ENCODE data around the gene TICAM2. TPM values are rescaled to one million over a fixed set of nuclear protein-coding genes. Genes with fewer than 3 reads are reported as not detected.

TICAM2 gene
- polyA plus RNA-seq, 1 donor (not counting 4 experiments of a cell fraction or from before 2014, with no cell fraction given), result not detected

DNA sequence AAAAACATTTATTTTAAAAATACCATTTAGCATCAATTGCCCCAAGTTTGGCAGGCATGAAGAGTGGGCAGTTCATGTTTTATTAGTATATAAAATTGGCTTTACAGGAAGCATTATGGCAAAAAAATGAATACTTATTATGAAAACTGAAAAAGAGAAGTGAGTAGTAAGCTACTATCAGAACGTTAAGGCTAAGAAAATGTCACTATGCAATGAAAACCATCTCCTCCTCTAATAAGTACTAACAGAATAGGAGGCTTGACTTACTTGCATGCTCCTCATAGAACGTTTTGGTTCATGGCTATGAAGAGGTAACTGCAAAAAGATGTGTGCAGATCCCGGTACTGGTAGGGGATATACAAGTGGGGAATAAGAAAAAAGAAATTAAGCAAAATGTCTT lies 23.6 kb downstream of the TICAM2 start:
- Histone ChIP-seq H4K20me1 (ENCODE audit: control insufficient read depth, extremely low read depth, insufficient read depth, low read length) (no peaks in the 10 kb centered on the region), H3K27me3 (ENCODE audit: control insufficient read depth, extremely low read depth, insufficient read depth, low read length) (no peaks in the 10 kb centered on the region), H3K4me3 (ENCODE audit: control insufficient read depth in 2 of 3, extremely low read depth in 1 of 3, insufficient read depth in 2 of 3, low read depth in 1 of 3, low read length in 3 of 3) (no peak overlapping the region), H2AFZ (ENCODE audit: control insufficient read depth, low read length) (no peak overlapping the region), H3K9me3 (ENCODE audit: control insufficient read depth, low read depth, low read length) (no peaks in the 10 kb centered on the region), H3K4me2 (ENCODE audit: control insufficient read depth, extremely low read depth, insufficient read depth, low read depth, low read length) (no peak overlapping the region), H3K9me1 (ENCODE audit: control insufficient read depth, extremely low read depth, insufficient read depth, low read length) (no peaks in the 10 kb centered on the region), H3K36me3 (ENCODE audit: control insufficient read depth in 2 of 2, extremely low read depth in 1 of 2, insufficient read depth in 2 of 2, low read length in 2 of 2) (no peaks in the 10 kb centered on the region), H3K9ac (ENCODE audit: control insufficient read depth, extremely low read depth, insufficient read depth, low read length) (no peak overlapping the region), H3K4me1 (ENCODE audit: control insufficient read depth, extremely low read depth, insufficient read depth, low read length) (peaks cover 15% of the 10 kb centered on the region), H3K79me2 (ENCODE audit: control insufficient read depth, insufficient read depth, low read length) (no peaks in the 10 kb centered on the region), H3K27ac (ENCODE audit: control insufficient read depth, insufficient read depth, low read length) (no peak overlapping the region)
- FAIRE-seq (no peak), DNase-seq (ENCODE audit: low read depth, low spot score) (no peak)
- dilution Hi-C loops (cut with MboI; ENCODE audit: extremely low pct_ligation_motif_present, low sequenced_read_pairs), result no loop called here
- TF ChIP-seq EZH2 (IDR thresholded peaks at IDR 0.05; ENCODE audit: low read length), result no peak
- TF ChIP-seq CTCF (optimal IDR thresholded peaks at IDR 0.05 in 1 of 3, IDR thresholded peaks at IDR 0.05 in 1 of 3, conservative IDR thresholded peaks at IDR 0.05 in 1 of 3; ENCODE audit: extremely low read depth in 1 of 3, insufficient read depth in 2 of 3, low read length in 3 of 3), result no peak

DNA sequence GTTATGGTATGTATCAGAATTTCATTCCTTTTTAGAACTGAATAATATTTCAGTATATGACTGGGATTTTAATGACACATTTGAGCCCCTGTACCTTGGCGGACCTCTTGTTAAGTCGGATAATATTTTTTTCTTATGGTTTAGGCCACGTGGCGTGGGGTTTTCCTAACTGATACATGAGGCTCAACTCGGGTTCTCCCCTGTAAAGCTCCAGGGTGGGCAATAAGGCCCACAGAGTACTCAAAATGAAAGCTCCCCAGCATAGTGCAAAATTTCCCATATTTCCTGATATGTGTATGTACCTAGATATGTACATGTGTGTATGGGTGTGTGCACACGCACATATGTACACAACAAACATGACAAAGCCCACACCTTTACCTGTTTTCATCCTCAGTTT lies 24.5 kb downstream of the TICAM2 start:
- Histone ChIP-seq H3K9ac (ENCODE audit: control insufficient read depth, extremely low read depth, insufficient read depth, low read length) (no peak overlapping the region), H3K4me3 (ENCODE audit: control insufficient read depth in 2 of 3, extremely low read depth in 1 of 3, insufficient read depth in 2 of 3, low read depth in 1 of 3, low read length in 3 of 3) (no peak overlapping the region), H3K27ac (ENCODE audit: control insufficient read depth, insufficient read depth, low read length) (no peak overlapping the region), H3K9me3 (ENCODE audit: control insufficient read depth, low read depth, low read length) (no peaks in the 10 kb centered on the region), H2AFZ (ENCODE audit: control insufficient read depth, low read length) (no peak overlapping the region), H4K20me1 (ENCODE audit: control insufficient read depth, extremely low read depth, insufficient read depth, low read length) (no peaks in the 10 kb centered on the region), H3K4me2 (ENCODE audit: control insufficient read depth, extremely low read depth, insufficient read depth, low read depth, low read length) (no peak overlapping the region), H3K36me3 (ENCODE audit: control insufficient read depth in 2 of 2, extremely low read depth in 1 of 2, insufficient read depth in 2 of 2, low read length in 2 of 2) (no peaks in the 10 kb centered on the region), H3K27me3 (ENCODE audit: control insufficient read depth, extremely low read depth, insufficient read depth, low read length) (no peaks in the 10 kb centered on the region), H3K9me1 (ENCODE audit: control insufficient read depth, extremely low read depth, insufficient read depth, low read length) (no peaks in the 10 kb centered on the region), H3K79me2 (ENCODE audit: control insufficient read depth, insufficient read depth, low read length) (no peaks in the 10 kb centered on the region), H3K4me1 (ENCODE audit: control insufficient read depth, extremely low read depth, insufficient read depth, low read length) (peaks cover 15% of the 10 kb centered on the region)
- dilution Hi-C loops (cut with MboI; ENCODE audit: extremely low pct_ligation_motif_present, low sequenced_read_pairs), result no loop called here
- no peak for DNase-seq (ENCODE audit: low read depth, low spot score)
- no peak for FAIRE-seq
- TF ChIP-seq CTCF (optimal IDR thresholded peaks at IDR 0.05 in 1 of 3, IDR thresholded peaks at IDR 0.05 in 1 of 3, conservative IDR thresholded peaks at IDR 0.05 in 1 of 3; ENCODE audit: extremely low read depth in 1 of 3, insufficient read depth in 2 of 3, low read length in 3 of 3), result no peak
- TF ChIP-seq EZH2 (IDR thresholded peaks at IDR 0.05; ENCODE audit: low read length), result no peak

Data from keratinocyte (primary cell).